Measurements from ENCODE around the gene CSTPP1.

DNA sequence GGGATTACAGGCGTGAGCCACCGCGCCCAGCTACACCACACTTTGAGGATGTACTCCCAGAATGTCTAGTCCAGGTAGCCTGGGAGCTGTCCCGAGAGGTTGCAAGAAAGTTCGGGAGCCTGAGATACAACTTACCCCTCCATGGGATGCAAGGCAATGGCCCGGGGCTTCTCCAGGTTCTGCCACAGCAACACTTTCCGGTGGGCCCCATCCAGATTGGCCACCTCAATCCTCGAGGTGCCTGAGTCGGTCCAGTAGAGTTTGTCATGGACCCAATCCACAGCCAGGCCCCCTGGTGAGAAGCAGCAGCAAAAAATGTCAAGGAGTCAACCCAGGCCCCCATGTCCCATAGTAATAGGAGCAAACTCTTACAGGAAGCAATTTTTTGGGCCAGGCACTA, 43.7 kb upstream of the CSTPP1 start:
- TF ChIP-seq, protein P1, sequence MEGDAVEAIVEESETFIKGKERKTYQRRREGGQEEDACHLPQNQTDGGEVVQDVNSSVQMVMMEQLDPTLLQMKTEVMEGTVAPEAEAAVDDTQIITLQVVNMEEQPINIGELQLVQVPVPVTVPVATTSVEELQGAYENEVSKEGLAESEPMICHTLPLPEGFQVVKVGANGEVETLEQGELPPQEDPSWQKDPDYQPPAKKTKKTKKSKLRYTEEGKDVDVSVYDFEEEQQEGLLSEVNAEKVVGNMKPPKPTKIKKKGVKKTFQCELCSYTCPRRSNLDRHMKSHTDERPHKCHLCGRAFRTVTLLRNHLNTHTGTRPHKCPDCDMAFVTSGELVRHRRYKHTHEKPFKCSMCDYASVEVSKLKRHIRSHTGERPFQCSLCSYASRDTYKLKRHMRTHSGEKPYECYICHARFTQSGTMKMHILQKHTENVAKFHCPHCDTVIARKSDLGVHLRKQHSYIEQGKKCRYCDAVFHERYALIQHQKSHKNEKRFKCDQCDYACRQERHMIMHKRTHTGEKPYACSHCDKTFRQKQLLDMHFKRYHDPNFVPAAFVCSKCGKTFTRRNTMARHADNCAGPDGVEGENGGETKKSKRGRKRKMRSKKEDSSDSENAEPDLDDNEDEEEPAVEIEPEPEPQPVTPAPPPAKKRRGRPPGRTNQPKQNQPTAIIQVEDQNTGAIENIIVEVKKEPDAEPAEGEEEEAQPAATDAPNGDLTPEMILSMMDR (IDR thresholded peaks at IDR 0.05): no peak
- no peak for TF ChIP-seq POLR2AphosphoS5 (IDR thresholded peaks at IDR 0.05)

Measured in gastroesophageal sphincter (tissue), 3 donors.